GM12878 (cell line): Measurements from ENCODE around the gene ADGRL3. TPM values are rescaled to one million over a fixed set of nuclear protein-coding genes. Genes with fewer than 3 reads are reported as not detected.

Experiments
- ATAC-seq: fragments of 200-7000 bp; cut with Tn5 transposase; 3 replicates; pipeline ENCODE4 v1.9.1; 2020; ENCODE audit warnings: mild to moderate bottlenecking, moderate library complexity
- BruUV-seq: library from RNA; stranded (reverse); fragments of 400-500 nt; replicated peaks from 2 replicates; lab custom pipeline; 2021; lab: Mats Ljungman, UMichigan
- CTCF ChIA-PET: fragments of 300-600 bp; sonication (Branson Sonifier 250); formaldehyde crosslinking; extraction: SDS; loops from one replicate; lab custom pipeline; 2021; ENCODE audit warnings: inconsistent platforms; lab: Yijun Ruan, JAX
- POLR2A ChIA-PET: fragments of 350-600 bp; formaldehyde crosslinking; extraction: SDS; loops from one replicate; lab custom pipeline; 2021; ENCODE audit warnings: inconsistent platforms; lab: Charles Lee
- RAD21 ChIA-PET: fragments of 300-600 bp; sonication (Branson Sonifier 250); formaldehyde crosslinking; loops from one replicate; lab custom pipeline; 2023; ENCODE audit warnings: antibody characterized with exemption; ENCODE audit not compliant: unreplicated experiment; lab: Charles Lee
- SMC1A ChIA-PET: fragments of 300-600 bp; sonication (Branson Sonifier 250); formaldehyde crosslinking; loops from one replicate; lab custom pipeline; 2023; ENCODE audit not compliant: unreplicated experiment, uncharacterized antibody; lab: Charles Lee
- DNase-seq: peaks from one replicate; pipeline ENCODE4 v3.0.0-alpha.2; 2011; ENCODE audit warnings: low read depth, low spot score
- FAIRE-seq: peaks from 3 replicates; lab custom pipeline; 2011; peaks lifted over from hg19 to GRCh38; lab: Jason Lieb, UNC
- H2AFZ ChIP-seq: 2 replicates; pipeline ENCODE4 v1.6.0; 2011; ENCODE audit warnings: low read depth, low read length, control low read depth; ENCODE audit not compliant: control insufficient read depth
- H3K27ac ChIP-seq: 2 replicates; pipeline ENCODE4 v1.5.1; 2011; ENCODE audit warnings: control low read depth; ENCODE audit not compliant: control insufficient read depth, insufficient read depth
- H3K27me3 ChIP-seq, 2 experiments: replicated peaks in 1 of 2; 2 replicates each; pipeline versions ENCODE4 v1.6.0 to v1.6.1; 2011; ENCODE audit warnings: low read length in 1 of 2; ENCODE audit not compliant: control insufficient read depth in 2 of 2, insufficient read depth in 2 of 2
- H3K36me3 ChIP-seq, 2 experiments: 2 replicates each; pipeline ENCODE4 v1.5.1; 2011; ENCODE audit warnings: low read length in 1 of 2; ENCODE audit not compliant: control insufficient read depth in 2 of 2, insufficient read depth in 2 of 2
- H3K4me1 ChIP-seq: 2 replicates; pipeline ENCODE4 v1.6.1; 2011; ENCODE audit warnings: mild to moderate bottlenecking, low read length, moderate library complexity, mixed read lengths; ENCODE audit not compliant: control insufficient read depth, insufficient read depth
- H3K4me2 ChIP-seq: 2 replicates; pipeline ENCODE4 v1.6.0; 2011; ENCODE audit warnings: control low read depth; ENCODE audit not compliant: control insufficient read depth, insufficient read depth
- H3K4me3 ChIP-seq: fragments of 200-600 bp; sonication (generic); 2 replicates; pipeline ENCODE4 v1.5.1; 2016
- H3K79me2 ChIP-seq: 2 replicates; pipeline ENCODE4 v1.6.0; 2011; ENCODE audit warnings: low read length; ENCODE audit not compliant: control insufficient read depth, insufficient read depth
- H3K9ac ChIP-seq: 2 replicates; pipeline ENCODE4 v1.8.0; 2011; ENCODE audit warnings: low read length, control low read depth, mixed read lengths; ENCODE audit not compliant: control insufficient read depth, insufficient read depth
- H3K9me3 ChIP-seq: replicated peaks from 3 replicates; pipeline ENCODE4 v1.5.1; 2011; ENCODE audit warnings: mild to moderate bottlenecking, low read length; ENCODE audit not compliant: control insufficient read depth, insufficient read depth
- H4K20me1 ChIP-seq: 2 replicates; pipeline ENCODE4 v1.6.0; 2011; ENCODE audit not compliant: control insufficient read depth, insufficient read depth
- CUX1 ChIP-seq: IDR thresholded peaks from 2 replicates; pipeline ENCODE4 v1.6.1; 2012; ENCODE audit warnings: improper control_type of control experiment, low read depth, low read length; ENCODE audit not compliant: insufficient replicate concordance
- E4F1 ChIP-seq: fragments of 450-650 bp; IDR thresholded peaks from 2 replicates; pipeline ENCODE4 v1.6.1; 2018; ENCODE audit warnings: borderline replicate concordance, mild to moderate bottlenecking; ENCODE audit not compliant: partially characterized antibody
- GATAD2B ChIP-seq: fragments of 450-650 bp; conservative IDR thresholded peaks from 2 replicates; pipeline ENCODE4 v1.6.1; 2017; ENCODE audit warnings: low read depth, mild to moderate bottlenecking, moderate library complexity
- HSF1 ChIP-seq: fragments of 150-350 bp; IDR thresholded peaks from 2 replicates; pipeline ENCODE4 v1.6.1; 2014; ENCODE audit warnings: mild to moderate bottlenecking, low read depth, low read length
- IRF3 ChIP-seq: fragments of 450-650 bp; IDR thresholded peaks from 2 replicates; pipeline ENCODE4 v1.6.1; 2014; ENCODE audit warnings: mild to moderate bottlenecking
- PAX5 ChIP-seq: IDR thresholded peaks from 2 replicates; pipeline ENCODE4 v1.6.1; 2011; ENCODE audit warnings: low read depth, low read length, borderline replicate concordance
- RAD21 ChIP-seq: IDR thresholded peaks from 2 replicates; pipeline ENCODE4 v1.6.1; 2011; ENCODE audit warnings: mild to moderate bottlenecking, low read depth, low read length, moderate library complexity; ENCODE audit not compliant: insufficient read depth
- RELB ChIP-seq: fragments of 450-650 bp; IDR thresholded peaks from 2 replicates; pipeline ENCODE4 v1.6.1; 2017; ENCODE audit warnings: low read depth, mild to moderate bottlenecking, moderate library complexity
- SMAD5 ChIP-seq: IDR thresholded peaks from 2 replicates; pipeline ENCODE4 v1.6.1; 2016; ENCODE audit warnings: antibody characterized with exemption, low read depth
- SMC3 ChIP-seq: IDR thresholded peaks from 2 replicates; pipeline ENCODE4 v1.6.1; 2011; ENCODE audit warnings: low read length, improper control_type of control experiment, borderline replicate concordance
- WGBS: methylation state at CpG from one replicate; pipeline ENCODE4 v1.1.6; 2016; ENCODE audit warnings: low lambda C conversion rate; ENCODE audit not compliant: insufficient replicate concordance, insufficient coverage; ENCODE audit errors: missing lambda C conversion rate; 5-methylcytosine and 5-hydroxymethylcytosine counted together
- in situ Hi-C: fragments of 300-500 bp; cut with MboI; formaldehyde crosslinking; loops from 9 replicates; pipeline ENCODE4 v1.14.3; 2018; ENCODE audit warnings: mixed read lengths
- intact Hi-C: fragments of 100-400 bp; cut with micrococcal nuclease; formaldehyde crosslinking; loops from one replicate; pipeline ENCODE4 v1.14.2; 2022; ENCODE audit not compliant: unreplicated experiment
- polyA plus RNA-seq, 11 experiments: library from polyadenylated mRNA; depleted of rRNA in 4 of 11; unstranded in 6 of 11; stranded (reverse) in 5 of 11; fragments of >200 nt; fragmentation: Nextera tagmentation in 4 of 11; fragmentation: Illumina TruSeq in 1 of 11; extraction: Ambion mirVana in 4 of 11; extraction: Trizol in 1 of 11; gene quantifications; 1 replicate in 1 of 11; 2 replicates in 10 of 11; pipeline versions ENCODE4 v1.2.1 to v1.2.3, GENCODE V29; 2011 to 2016; ENCODE audit warnings: inconsistent platforms in 2 of 11, missing spikeins in 2 of 11, low read depth in 1 of 11
- total RNA-seq, 4 experiments: library from RNA; depleted of rRNA in 3 of 4; stranded (reverse); fragments of >200 nt in 3 of 4; fragmentation: Illumina TruSeq in 1 of 4; extraction: Trizol in 1 of 4; gene quantifications; 2 replicates each; pipeline versions ENCODE4 v1.2.1 to v1.2.3, GENCODE V29; 2013 to 2021

ADGRL3 gene
- total and polyA plus RNA-seq, 10 of the 15 experiments (the other 5 are each of a cell fraction or from before 2014, with no cell fraction given), result 1.1 TPM; not detected in 9

GRCh38 chr4:61805979-61806378 is 605.9 kb downstream of the ADGRL3 start (continued):
- no peak for TF ChIP-seq CUX1
- TF ChIP-seq HSF1, result no peak
- TF ChIP-seq, all 136 proteins: peak for 0

GRCh38 chr4:61812171-61812570 is 612.0 kb downstream of the ADGRL3 start:
- no TSS peak for BruUV-seq
- no peak overlapping the region for H3K9ac ChIP-seq
- no peak for FAIRE-seq
- no peak overlapping the region for H3K27ac ChIP-seq
- H3K27me3 ChIP-seq, result no peaks in the 10 kb centered on the region
- H3K4me2 ChIP-seq, result no peak overlapping the region
- H4K20me1 ChIP-seq, result no peaks in the 10 kb centered on the region
- H3K36me3 ChIP-seq, result no peaks in the 10 kb centered on the region
- ChIA-PET RAD21 (no interaction called here), SMC1A (interaction anchor here (0.6 kb wide), 1 partner anchor 53 kb away, joined by 3 read pairs; no protein-coding TSS in a partner anchor), CTCF (interaction anchor here (1.9 kb wide), 1 partner anchor 23 kb away, joined by 4 read pairs; no protein-coding TSS in a partner anchor), POLR2A (no interaction called here)
- no peaks in the 10 kb centered on the region for H3K4me1 ChIP-seq
- in situ Hi-C loops, result no loop called here
- intact Hi-C loops, result no loop called here
- no peaks in the 10 kb centered on the region for H3K9me3 ChIP-seq
- no peak overlapping the region for H3K4me3 ChIP-seq
- no peak for DNase-seq
- H2AFZ ChIP-seq, result no peak overlapping the region
- H3K79me2 ChIP-seq, result no peaks in the 10 kb centered on the region
- no peak for TF ChIP-seq SMAD5
- no peak for TF ChIP-seq GATAD2B
- TF ChIP-seq E4F1, result no peak
- TF ChIP-seq RAD21, result no peak
- TF ChIP-seq IRF3, result no peak
- no peak for TF ChIP-seq SMC3
- TF ChIP-seq RELB, result no peak
- no peak for TF ChIP-seq PAX5
- no peak for ATAC-seq
- 70% methylated on average over 2 of the region's 2 CpGs for WGBS
